Activated T-helper 1 cell treated with anti-CD3 and anti-CD28 coated beads, Interleukin-2, amount 50 U/mL, for 16 hours (primary cell): ENCODE measurements around the gene YOD1.

Experiments used
- DNase-seq, 2 donors: peaks; one replicate each; pipeline ENCODE4 v3.0.0-alpha.2; 2020; ENCODE audit warnings: low read depth in 1 of 2, low spot score in 1 of 2

Gene YOD1

DNA sequence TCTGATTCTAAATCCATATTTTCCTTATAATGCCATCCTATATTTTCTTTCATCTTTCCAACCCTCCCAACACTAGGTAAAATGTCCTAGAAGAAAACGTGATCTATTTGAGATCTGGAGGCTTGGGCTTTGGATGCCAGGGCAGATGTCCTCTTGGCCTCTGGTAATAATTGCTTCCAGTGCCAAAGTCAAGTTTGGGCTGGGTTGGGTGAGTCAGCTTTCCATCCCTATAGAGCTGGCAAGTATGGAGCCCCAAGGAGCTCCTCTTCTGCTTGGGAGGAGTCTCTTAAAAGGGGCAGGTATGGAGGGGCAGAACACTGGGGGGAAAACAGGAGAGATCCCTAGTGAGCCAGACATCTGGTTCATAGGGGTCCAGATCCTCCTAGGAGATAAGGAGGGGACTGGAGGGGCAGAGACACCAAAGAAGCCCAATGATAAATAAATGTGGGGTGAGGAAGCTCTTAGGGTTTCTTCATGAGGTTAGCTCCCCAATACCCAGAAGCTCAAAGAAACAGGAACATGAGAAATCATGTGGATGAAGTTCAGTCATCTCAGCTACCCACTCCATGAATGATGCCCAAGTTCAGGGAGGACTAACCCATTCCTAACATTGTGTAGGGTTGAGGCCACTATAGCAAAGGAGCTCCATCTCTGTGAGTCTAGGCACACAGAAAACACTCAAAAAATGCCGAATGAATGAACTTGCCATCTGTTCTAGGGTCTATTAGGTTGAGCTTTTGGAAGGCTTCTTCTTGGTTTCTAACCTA is 21.9 kb downstream of the YOD1 start:
- no peak for DNase-seq

DNA sequence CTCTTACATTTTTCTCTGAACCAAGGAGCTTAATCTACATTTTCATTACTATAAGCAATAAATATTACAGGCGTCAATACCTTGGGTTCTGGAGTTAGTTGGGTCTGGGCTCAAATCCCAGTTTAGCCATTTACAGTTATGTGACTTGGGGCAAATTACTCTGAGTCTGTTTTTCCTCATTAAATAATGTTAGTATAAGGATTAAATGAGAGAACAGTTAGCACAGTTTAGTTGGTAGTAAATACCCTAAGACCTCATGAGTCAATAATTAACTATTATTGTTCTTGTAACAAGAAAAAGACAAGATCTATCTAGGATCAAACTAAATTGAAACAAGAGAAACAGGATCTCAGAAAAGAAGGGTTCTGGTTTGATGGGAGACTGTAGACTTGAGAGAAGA is 23.1 kb downstream of the YOD1 start:
- no peak for DNase-seq

DNA sequence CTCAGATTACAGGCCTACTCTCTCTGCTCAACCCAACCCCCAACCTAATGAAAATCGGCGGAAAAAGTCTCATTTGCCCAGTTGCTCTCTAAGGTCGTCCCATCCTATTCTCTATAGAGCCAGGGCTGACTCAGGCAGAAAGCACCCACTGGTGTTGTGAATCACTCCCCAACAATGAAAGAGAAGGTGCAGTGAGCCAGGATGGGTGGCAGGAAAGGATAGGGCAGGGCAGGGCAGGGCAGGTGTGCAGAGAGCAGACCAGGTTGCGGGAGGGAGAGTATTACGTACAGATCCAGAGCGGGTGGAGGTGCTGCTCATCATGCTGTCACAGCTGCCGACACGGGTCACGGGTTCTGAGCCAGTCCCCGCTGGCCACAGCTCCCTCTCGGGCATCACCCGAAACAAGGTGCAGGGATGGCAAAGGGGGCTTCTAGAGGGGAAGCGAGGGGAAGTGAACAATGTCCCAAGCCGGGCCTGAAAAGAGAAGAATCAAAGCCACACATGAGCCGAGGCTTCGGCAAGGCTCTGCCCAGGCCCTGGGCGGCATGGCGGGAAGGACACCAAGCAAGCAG is 23.7 kb downstream of the YOD1 start:
- no peak for DNase-seq

DNA sequence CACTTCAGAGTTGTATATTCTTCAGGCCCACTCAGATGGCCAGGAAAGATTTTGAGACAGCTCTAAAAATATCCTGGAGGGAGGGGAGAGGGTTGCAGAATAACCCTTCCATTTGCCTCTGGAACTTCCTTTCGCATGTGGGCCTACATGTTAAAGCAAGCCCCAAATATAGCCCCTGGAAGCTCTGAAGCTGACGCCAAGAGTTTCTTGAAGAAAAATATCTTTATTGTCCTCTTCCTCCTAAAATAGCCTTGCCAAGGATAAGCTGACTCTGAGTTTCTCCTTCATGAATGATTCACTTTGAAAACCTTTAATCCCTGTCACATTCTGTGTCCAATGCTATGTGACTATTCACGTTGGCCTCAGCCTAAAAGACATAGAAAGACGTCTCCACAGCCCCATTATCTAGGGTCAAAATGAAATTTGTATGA is 24.9 kb downstream of the YOD1 start:
- DNase-seq = no peak

DNA sequence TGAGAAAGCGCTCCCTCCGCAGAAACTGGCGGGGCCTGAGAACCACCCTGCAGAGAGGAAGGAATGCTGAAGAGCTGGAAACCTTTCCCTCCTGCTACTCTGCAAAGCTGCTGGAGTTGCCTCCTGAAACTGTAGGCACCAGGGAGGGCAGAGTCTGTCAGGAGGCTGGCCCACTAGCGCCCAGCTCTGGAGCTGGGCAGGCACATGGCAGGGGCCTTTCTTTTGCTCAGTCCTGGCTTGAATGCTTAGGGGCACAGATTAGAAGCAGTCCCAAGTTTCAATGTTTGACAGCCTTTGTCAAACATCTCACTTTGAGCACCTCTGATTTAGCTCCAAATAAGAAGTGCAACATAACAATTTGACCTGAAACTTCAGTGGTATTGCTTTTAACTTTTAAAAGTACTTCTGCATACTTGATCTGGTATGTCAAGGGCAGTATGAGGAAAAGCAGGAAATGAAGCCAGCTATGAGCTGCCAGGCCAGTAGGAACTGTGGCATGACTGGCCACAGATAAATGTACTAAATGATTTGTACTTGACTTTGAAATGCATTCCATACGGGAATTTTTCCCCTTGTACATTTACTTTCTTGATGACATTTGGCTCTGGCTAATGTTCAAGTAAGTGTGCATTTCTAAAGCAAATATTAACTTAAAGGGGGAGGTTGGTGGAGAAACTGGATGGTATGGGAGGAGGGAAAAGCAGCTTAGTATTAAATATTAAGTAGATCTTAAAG is 25.7 kb downstream of the YOD1 start:
- DNase-seq = no peak

DNA sequence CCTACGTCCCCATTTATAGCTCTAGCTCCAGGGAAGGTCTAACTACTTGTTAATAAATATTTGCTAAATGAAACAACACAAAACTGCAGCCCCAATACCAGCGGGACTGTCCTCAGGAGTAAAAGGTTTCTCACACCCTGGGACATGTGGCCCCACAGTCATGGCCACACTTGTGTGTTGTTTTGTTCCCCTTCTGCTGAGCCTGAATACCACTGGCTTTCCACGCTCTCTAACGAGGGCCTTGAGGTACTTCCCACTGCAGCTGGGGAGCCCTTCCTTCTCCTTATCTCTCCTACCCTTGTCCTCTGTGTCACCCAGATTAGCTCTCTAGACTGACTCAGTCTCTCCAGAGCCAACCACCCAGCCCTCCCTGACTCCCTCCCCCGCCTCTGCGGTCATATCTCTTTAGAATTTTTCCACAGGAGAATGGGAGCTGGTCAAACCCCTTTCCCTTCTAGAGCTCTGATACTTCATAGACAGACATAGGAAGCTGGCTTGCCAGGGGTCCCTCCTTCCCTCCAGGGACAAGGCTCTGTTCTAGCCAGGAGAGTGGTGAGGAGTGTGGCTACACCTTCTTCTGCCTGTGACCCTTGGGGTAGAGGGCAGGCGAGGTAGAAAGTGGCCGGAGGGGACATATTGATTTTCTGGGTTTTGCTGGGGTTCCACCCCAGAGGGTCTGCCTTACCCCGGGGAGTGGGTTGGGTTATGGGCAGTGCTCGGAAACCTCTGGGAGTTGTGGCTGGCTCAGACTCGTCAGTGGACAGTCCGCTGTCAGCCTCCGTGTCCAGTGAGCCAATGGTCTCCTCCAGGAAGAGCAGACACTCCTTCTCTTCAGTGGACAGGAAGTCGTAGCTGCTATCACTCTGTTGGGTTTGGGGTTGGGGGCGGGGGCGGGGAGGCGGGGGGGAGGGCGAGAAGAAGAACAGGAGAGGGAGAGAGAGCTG is 26.5 kb downstream of the YOD1 start:
- DNase-seq = no peak

DNA sequence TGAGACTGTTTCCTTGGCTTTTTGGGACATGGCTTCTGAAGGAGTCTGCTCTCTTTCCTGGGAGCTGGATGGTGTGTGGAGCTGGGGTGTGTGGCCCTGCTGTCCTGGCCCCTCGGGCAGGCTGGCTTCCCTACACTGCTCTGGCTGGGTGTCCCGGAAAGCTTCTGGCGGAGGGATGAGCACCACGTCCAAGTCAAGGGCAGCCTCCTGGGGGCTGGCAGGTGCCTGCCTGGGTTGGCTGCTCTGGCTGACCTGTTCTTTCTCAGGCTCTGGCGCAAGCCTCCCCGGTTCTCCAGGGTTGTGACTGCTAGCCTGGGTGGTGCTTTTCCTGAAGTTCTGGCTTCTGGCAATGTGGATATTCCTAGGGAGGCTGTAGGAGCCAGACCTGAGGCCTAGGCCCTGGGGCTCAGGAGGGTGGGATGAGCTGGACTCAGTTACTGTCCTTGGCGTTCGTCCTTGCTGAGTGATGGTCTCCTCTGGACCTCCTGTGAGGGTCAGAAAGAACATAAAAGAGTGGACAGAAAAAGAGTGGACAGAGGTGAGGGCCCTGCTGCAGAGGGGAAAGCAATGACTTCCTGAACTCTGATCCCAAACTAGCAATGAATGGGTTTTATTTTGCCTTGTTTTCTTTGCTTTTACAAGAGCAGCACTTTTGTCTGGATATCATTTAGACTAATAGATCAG is 27.9 kb downstream of the YOD1 start:
- no peak for DNase-seq

DNA sequence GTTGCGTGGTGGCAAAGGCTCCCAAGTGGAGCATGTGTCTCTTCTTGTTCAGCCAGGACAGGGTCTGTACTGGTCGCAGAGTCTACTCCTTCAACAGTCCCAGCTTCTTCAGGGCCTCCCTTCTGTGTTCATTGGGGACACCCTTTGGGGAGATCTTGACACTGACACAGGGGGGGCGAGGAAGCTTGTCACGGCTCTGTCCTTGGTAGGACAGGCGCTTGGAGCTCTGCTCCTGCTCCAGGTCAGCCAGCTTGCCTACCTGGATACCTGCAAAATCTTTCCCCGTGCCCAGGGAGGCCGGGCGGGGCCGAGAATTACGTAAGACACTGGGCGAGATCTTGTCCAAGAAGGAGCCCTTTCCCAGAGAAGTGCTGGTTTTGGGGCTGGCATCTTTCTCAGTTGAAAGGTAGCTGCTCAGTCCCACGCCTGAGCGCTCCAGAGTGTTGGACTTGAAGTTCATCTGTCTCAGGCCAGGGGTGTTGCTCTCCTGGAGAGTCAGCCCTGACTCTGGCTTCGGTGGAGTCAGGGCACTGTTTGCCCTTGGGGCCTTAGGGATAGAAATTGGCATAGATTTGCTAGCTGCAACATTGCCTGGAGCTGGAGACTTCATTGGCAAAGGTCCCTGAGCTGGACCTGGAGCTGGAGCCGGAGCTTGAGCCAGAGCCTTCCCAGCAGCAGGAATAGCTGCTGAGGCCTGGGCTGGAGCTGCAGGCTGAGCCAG is 29.0 kb downstream of the YOD1 start:
- no peak for DNase-seq

DNA sequence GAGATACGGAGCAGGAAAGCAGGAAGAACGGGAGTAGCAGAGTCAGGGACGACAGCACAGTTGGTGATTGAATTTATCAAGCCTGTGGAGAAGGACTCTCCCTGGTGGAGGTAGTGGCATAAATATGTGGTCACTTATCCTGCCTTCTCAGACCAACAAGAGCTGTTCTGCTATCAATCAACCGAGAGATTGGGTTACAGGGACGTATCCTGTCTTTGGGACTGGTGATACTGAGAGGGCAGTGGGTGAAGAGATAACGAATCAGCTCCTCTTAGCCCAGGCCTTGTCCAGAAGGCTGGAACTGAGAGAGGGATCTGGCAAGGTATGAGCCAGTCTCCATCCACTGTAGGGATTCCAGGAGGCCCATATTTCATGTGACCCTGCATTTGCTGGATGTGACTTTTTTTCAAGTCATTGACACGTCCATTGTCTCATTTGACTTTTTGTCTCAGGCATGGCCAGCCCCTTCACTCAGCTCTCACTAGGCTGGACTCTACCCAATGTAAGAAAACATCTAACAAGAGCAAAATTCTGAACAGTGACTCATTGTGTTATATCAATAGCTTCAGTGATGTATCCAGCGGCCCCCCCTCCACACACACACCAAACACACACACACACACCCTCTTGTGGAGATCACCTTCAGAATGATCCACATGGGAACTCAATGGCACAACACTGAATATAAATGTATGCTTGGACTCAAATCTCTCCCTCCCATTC is 29.7 kb downstream of the YOD1 start:
- no peak for DNase-seq

DNA sequence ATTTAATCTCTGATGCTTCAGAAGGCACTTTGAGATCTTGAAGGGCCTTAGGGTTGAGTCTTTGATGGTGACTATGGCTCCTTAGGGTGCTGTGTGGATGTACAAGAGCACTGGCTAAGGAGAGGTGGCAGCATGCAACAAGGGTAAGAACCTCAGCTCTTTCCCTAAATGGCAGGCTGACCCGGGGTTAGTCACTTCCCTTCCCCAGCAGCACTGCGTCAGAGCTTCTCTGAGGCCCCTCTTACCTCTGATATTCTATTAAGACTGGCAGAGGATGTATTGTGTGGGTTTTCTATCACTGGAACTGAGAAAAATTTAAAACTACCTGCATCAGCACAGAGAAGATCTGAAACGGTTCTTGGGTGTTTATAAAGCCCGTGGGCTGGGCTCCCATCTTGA is 30.3 kb downstream of the YOD1 start:
- no peak for DNase-seq

DNA sequence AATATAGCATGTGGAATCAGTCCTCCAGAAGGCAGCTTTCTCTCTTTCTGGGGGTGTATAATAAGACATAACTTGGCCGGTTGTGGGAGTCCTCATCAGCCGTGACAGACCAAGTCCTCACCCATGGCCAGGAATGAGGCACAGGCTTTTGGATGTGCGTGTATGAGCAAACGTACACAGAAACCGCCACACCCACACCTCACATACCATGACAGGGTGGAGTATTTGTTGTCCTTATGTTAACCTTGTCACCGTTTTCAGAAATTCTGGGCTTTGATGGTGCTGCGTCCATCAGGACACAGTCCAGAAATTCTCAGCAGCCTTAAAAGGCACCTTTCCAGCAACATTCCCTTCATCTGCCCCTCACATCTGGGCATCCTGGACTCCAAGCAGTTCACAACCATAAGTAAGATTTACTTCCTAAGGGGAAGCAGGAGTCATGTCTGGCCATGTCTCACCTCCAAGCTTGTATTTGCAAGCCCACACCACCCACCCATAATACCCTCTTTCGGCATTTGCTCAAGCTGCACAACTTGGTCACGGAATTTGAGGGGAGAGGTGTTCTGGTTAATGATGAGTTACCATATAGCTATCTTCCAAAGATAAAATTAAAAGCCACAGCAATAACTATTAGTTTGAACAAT is 30.8 kb downstream of the YOD1 start:
- no peak for DNase-seq

DNA sequence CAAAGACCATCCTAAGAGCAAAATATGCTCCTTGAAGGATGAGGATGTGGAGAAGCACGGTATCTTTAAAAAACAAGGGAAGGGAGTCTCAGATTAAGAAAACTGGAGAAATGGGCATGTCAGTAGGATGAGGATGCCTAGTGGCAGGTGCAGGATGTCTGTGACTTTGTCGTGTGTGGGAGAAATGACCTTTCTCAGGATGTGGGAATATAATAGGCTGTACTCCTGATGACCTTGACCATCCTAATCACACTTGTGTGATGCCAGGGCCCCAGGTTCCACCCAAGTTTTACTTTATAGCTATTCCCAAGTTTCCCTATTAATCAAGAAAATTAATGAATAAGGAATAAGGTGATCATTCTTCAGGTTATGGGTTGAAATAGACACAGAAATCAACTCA is 31.3 kb downstream of the YOD1 start:
- DNase-seq = no peak

DNA sequence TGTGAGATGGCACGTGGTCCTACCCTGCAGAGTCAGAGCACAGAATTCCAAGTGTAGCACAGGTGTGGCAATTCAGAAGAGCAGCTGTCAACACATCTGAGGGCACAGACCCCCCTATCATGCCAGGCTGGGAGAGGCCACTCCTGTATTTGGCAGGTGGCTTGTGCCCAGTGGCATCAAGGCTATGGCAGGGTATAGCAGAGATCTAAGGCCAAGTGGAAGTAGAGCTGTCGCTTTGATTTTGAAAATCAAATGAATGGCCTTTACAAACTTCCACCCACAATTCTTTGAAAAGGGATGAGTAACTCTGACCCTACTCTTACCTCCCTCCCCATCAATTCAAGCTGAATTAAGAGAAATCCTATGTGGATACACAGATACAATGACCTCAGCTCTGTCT is 31.8 kb downstream of the YOD1 start:
- DNase-seq = no peak

DNA sequence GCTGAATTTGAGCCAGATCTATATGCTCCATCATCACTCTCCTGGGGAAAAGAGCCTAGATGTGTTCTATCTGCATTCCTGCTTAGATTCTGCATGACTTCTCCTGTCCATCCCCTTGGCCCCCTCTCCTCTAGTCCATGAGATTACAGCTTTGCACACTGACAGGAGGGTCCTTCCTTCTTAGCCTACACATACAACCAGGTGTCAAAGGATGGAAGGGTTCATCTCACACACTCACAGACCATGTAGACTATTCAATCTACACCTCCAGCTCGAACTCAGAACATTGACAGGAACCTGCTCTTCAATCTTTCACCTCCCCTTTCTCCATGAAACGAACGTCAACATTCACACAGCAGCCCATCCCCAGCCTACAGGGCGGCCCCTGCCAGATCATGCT is 32.3 kb downstream of the YOD1 start:
- no peak for DNase-seq

DNA sequence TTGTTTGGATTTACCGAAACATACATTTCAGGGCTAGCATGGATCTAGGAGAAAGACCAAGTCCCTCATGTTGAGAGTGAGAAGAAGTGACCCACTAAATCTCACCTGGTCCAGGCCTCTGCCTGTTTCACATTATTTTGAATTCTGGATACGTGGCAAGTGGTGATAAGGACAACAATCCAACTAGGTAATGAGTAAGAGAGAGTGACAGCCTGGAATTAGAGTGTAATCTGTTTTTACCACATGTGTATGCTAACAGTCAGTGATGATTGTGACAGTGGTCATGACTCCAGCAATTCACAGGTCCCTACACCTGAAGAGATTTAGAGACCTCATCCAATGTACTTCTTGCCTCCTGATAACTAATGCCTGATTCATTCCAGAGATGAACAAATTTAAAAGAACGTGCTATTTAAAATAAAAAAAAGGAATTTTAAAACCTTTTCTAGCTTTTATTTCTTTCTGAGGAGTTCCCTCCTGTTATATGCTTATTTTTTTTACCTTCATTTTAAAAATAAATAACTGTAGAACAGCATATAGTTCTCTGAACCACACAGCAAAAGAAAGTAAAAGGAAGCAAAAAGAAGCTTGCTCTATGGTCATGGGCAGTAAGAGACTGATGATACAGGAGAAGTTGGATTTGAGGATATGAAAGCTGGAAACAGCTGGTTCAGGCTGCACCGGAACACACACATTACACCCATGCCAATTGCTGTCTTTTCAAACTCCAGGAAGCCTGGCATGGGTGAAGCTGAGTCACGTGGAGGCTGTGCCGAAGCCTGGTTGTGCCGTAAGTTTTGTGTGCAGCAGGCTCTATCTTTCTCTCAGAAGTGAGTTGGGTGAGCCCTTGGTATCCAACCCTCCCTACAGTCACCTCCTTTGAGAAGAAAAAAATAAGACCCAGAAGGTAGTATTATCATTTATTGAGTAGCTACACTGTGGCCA is 33.1 kb downstream of the YOD1 start:
- no peak for DNase-seq

DNA sequence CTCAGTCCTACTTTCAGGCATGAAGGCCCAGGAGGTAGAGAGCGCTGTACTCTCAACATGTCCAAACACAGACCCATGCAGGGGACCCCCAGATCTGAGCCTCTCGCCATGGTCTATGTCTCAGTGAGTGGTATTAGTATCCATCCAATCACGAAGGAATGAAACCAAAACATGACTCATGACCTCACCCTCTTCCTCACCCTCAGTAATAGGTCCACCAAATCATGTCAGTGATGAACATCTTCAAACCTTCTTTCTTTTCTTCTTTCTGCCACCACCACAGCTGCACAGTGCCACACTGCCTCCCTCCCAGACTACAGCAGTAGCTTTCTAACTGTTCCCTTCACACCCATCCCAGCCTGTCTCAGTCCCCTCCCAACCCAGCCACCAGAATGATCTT is 35.2 kb downstream of the YOD1 start:
- no peak for DNase-seq

DNA sequence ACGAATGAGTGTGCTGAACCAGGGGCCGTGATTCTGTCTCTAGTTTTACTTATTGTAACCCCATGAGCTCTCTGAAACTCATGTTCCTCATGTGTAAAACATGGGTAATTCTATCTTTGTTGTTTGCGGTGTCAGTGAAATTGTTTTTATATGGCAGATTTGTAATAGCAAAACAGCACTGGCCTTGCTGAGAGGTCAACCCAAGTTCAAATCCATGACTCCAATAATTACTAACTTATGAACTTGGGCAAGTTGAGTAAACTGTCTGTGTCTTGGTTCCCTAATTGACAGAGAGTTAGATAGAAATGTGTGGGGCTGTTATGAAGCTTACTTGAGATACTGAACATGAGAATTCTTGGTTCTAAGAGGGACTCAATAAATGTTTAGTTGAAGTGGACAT is 36.3 kb downstream of the YOD1 start:
- no peak for DNase-seq
